HepG2 (cell line): Measurements from ENCODE around the gene HOXB6. TPM values are rescaled to one million over a fixed set of nuclear protein-coding genes. Genes with fewer than 3 reads are reported as not detected.

ENCODE experiments used
- ARID5B ChIP-seq: IDR thresholded peaks from 2 replicates; pipeline ENCODE4 v1.4.0; 2020; ENCODE audit warnings: mild to moderate bottlenecking, missing genetic modification reagents
- CBX5 ChIP-seq: sonication (generic); formaldehyde crosslinking; IDR thresholded peaks from 2 replicates; pipeline ENCODE4 v1.4.0; 2020; ENCODE audit warnings: missing genetic modification reagents, borderline replicate concordance
- EZH2 ChIP-seq: conservative IDR thresholded peaks from 2 replicates; pipeline ENCODE4 v1.6.1; 2012; ENCODE audit warnings: mild to moderate bottlenecking, low read depth, low read length, moderate library complexity
- KDM3A ChIP-seq: IDR thresholded peaks from 2 replicates; pipeline ENCODE4 v1.6.1; 2018; ENCODE audit warnings: low read depth, missing compliant biosample characterization
- MIER3 ChIP-seq: IDR thresholded peaks from 2 replicates; pipeline ENCODE4 v1.6.1; 2016; ENCODE audit warnings: missing compliant biosample characterization, borderline replicate concordance
- MTF2 ChIP-seq: sonication (generic); formaldehyde crosslinking; IDR thresholded peaks from 2 replicates; pipeline ENCODE4 v1.5.0; 2020; ENCODE audit warnings: missing genetic modification reagents, borderline replicate concordance
- MXI1 ChIP-seq: IDR thresholded peaks from 3 replicates; pipeline ENCODE4 v1.6.1; 2012; ENCODE audit warnings: low read depth, low read length, inconsistent platforms, borderline replicate concordance
- RARG ChIP-seq: sonication (generic); formaldehyde crosslinking; IDR thresholded peaks from 2 replicates; pipeline ENCODE4 v1.4.0; 2020; ENCODE audit warnings: low read depth, mild to moderate bottlenecking, missing genetic modification reagents
- TFDP2 ChIP-seq: sonication (generic); formaldehyde crosslinking; IDR thresholded peaks from 2 replicates; pipeline ENCODE4 v1.4.0; 2020; ENCODE audit warnings: missing genetic modification reagents
- UBTF ChIP-seq: sonication (generic); formaldehyde crosslinking; IDR thresholded peaks from 2 replicates; pipeline ENCODE4 v1.4.0; 2020; ENCODE audit warnings: mild to moderate bottlenecking, missing genetic modification reagents
- XBP1 ChIP-seq: sonication (generic); formaldehyde crosslinking; IDR thresholded peaks from 2 replicates; pipeline ENCODE4 v1.5.0; 2020; ENCODE audit warnings: missing genetic modification reagents
- XRCC5 ChIP-seq: fragments of 200-400 bp; formaldehyde crosslinking; optimal IDR thresholded peaks from 2 replicates; pipeline ENCODE3; 2017; ENCODE audit warnings: mild to moderate bottlenecking, low read length
- ZBTB33 ChIP-seq: sonication (generic); formaldehyde crosslinking; IDR thresholded peaks from 2 replicates; pipeline ENCODE4 v1.4.0; 2020; ENCODE audit warnings: missing genetic modification reagents
- ZFP37 ChIP-seq: sonication (generic); formaldehyde crosslinking; IDR thresholded peaks from 2 replicates; pipeline ENCODE4 v1.4.0; 2020; ENCODE audit warnings: missing genetic modification reagents, borderline replicate concordance
- ZNF740 ChIP-seq: sonication (generic); formaldehyde crosslinking; IDR thresholded peaks from 2 replicates; pipeline ENCODE4 v1.4.0; 2020; ENCODE audit warnings: missing genetic modification reagents
- ZNF775 ChIP-seq: sonication (generic); formaldehyde crosslinking; IDR thresholded peaks from 2 replicates; pipeline ENCODE4 v1.4.0; 2020; ENCODE audit warnings: missing genetic modification reagents, mild to moderate bottlenecking, moderate library complexity, borderline replicate concordance
- polyA plus RNA-seq, 8 experiments: library from polyadenylated mRNA; depleted of rRNA in 3 of 8; stranded (reverse) in 7 of 8; unstranded in 1 of 8; fragments of >200 nt; fragmentation: Illumina TruSeq in 4 of 8; extraction: Trizol in 4 of 8; gene quantifications; 2 replicates each; pipeline versions ENCODE4 v1.2.1 to v1.2.3, GENCODE V29; 2011 to 2016; ENCODE audit warnings: low read depth in 4 of 8, missing spikeins in 1 of 8, mixed read lengths in 1 of 8; ENCODE audit not compliant: insufficient read depth in 1 of 8
- total RNA-seq, 5 experiments: library from RNA; depleted of rRNA; stranded (reverse); fragments of >200 nt; fragmentation: Illumina TruSeq; extraction: Trizol; gene quantifications; 2 replicates each; pipeline ENCODE4 v1.2.3, GENCODE V29; 2016; ENCODE audit warnings: low read depth in 1 of 5

Gene HOXB6
- total and polyA plus RNA-seq, 2 of the 13 experiments (the other 11 are each of a cell fraction or from before 2014, with no cell fraction given), result not detected

GRCh38 chr17:48593840-48594537 lies 10.8 kb downstream of the HOXB6 start (continued):
- TF ChIP-seq UBTF (CRISPR knock-in tag), result 0 out of 2 replicates have a peak, but pooled peaks have one; percentile 18
- TF ChIP-seq ZNF740 (CRISPR knock-in tag), result peak; percentile 81
- TF ChIP-seq MTF2 (CRISPR knock-in tag), result peak; percentile 56; the same call in 1 of the 2 replicates
- TF ChIP-seq ZNF775 (CRISPR knock-in tag), result peak; percentile 35; the same call in 1 of the 2 replicates
- 0 out of 2 replicates have a peak, but pooled peaks have one; percentile 33 for TF ChIP-seq TFDP2 (CRISPR knock-in tag)
- TF ChIP-seq XRCC5, result peak; percentile 86
- no peak for TF ChIP-seq MIER3 (CRISPR knock-in tag)
- TF ChIP-seq MXI1, result 0 out of 3 replicates have a peak, but pooled peaks have one; percentile 13
- peak; percentile 99 for TF ChIP-seq EZH2
- no peak for TF ChIP-seq RARG
- peak; percentile 48; the same call in 1 of the 2 replicates for TF ChIP-seq KDM3A (CRISPR knock-in tag)
- TF ChIP-seq ARID5B (CRISPR knock-in tag), result 0 out of 2 replicates have a peak, but pooled peaks have one; percentile 14
- TF ChIP-seq ZBTB33 (CRISPR knock-in tag), result 0 out of 2 replicates have a peak, but pooled peaks have one; percentile 36
- TF ChIP-seq ZFP37 (CRISPR knock-in tag), result no peak
- 0 out of 2 replicates have a peak, but pooled peaks have one; percentile 27 for TF ChIP-seq CBX5
- no peak for TF ChIP-seq XBP1
